HG02798 (cell line): ENCODE data around the gene CHCHD10.
"Not testable (repeated sequence)": the region's sequence is repeated elsewhere in the genome, so short reads cannot be mapped to it uniquely, and the experiment has no call there.

Source experiments
- ATAC-seq: cut with Tn5 transposase; IDR thresholded peaks from one replicate; pipeline ENCODE4 v1.9.1; 2021; ENCODE audit warnings: mild to moderate bottlenecking; ENCODE audit not compliant: unreplicated experiment, poor library complexity

The CHCHD10 gene

DNA sequence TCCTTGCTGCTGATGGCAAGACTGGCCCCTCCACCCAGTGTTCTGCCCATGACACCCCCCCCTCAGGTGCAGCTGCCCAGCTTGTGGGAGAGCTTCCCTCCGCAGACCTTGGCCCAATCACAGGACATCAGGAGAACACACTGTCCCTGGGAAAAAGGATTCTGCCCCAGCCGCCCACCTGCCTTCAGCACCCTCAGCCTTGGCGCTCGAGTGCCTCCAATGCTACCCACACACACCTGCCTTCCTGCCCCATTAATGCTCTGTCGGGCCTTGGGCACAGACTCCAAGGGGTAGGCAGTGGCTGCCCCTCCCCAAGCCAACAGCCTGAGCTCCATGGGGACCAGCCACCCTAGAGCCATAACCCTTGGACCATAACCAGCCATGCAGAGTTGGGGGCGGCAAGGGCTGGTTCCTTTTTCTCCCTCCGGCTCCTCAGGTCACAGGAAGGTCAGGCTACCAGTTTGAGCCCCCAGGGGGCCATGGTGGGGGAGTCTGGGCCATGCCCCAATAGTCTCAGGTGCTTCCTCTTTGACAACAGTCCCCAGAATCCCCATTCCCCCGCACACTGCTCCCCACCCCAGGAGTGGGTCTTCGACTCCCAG is 15.6 kb downstream of the CHCHD10 start:
- no peak for ATAC-seq

DNA sequence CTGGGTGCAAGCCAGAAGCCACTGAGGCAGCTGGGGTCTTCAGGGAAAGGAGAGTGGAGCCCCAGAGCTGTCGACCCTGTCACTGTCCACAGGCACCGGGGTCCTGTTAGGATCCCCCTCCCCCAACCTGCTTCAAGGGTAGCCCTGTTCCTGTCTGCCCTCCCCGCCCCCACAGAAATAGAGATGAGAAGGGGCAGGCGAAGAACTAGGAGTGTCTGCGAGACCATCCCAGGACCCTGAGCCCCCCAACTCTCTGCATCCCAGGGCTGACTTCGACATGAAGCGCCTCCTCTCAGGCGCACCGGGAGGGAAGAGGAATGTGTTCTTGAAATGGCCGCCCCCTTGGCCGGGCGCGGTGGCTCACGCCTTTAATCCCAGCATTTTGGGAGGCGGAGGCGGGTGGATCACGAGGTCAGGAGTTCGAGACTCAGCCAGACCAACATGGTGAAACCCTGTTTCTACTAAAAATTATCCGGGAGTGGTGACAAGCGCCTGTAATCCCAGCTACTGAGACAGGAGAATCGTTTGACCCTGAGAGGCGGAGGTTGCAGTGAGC is 16.3 kb downstream of the CHCHD10 start:
- ATAC-seq: peak; percentile 22

GRCh38 chr22:23750714-23751440 is 16.9 kb downstream of the CHCHD10 start, which contains the start of gene ZNF70:
ZNF70 (minus strand) TSS chr22:23751112; CDS start chr22:23745140, 5,972 bp downstream.
- peak; percentile 87 for ATAC-seq

DNA sequence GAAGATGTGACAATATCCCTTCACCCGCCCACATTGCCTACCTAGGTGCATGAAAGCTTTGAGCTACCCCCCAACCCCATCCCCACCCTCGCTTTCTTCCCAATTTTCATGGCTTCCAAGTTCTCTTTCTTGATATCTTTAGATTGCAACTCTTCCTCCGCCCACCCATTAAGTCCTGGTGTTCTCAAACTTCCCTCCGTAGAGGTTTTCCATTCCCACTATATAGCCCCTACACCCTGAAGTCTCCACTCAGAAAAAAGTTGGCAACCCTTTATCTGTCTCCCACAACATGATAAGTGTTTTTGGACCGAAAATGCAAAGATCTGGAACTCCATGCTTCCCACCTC is 17.4 kb downstream of the CHCHD10 start:
- no peak for ATAC-seq

DNA sequence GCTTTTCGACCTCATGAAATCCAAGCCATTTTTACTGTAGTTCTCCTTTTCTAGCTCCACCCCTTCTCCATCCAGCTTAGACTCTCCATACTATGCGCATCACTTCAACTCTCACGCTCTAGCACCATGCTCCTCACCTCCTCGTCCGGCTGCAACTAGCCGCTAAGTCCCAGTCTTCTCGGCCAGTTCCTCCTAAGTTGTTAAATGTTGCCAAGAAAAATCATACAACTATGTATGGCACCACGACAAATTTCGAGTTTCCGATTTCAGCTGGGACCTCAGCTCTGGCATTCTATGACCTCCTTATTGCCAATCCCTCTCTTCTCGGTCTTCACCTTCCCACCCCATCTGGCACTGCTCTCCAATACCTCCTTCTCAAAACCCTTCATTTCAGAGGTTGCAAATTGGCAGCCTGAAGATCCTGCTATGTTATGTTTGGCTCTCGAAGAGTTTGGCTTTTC is 17.9 kb downstream of the CHCHD10 start:
- ATAC-seq: no peak

GRCh38 chr22:23745791-23746190 is 22.0 kb downstream of the CHCHD10 start:
- ATAC-seq: no peak

DNA sequence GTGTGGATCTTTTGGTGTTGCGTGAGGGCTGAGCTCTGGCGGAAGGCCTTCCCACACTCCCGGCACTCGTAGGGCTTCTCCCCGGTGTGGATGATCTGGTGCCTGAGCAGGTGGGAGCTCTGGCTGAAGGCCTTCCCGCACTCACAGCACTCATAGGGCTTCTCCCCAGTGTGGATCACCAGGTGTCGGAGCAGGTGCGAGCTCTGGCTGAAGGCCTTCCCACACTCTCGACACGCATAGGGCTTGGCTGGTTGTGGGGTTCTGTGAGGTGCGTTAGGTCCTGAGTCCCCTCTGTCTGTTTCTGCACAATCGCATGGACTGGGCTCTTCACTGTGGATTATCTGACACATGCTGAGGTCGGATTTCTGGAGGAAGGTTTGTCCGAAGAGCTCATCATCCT is 23.3 kb downstream of the CHCHD10 start:
- no peak for ATAC-seq

GRCh38 chr22:23744001-23744400 is 23.8 kb downstream of the CHCHD10 start:
- ATAC-seq: no peak

DNA sequence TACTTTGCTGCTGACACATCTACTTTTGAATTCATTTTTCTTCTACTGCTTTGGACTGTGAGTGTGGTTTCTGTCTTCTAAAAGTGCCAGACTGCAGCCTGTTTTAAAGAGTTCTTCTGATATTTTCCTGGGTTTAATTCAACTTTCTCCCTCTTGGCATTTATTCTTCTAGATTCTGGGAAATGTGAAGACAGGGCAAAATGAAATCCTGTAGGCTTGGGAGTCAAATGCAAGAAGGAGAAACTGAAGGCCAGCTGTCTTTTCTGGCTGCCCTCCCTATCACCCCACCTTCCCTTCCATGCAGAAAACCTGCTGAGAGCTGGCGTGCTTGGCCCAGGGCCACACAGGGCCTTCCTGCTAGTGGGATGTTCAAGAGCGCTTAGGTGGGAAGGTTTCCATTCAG is 24.5 kb downstream of the CHCHD10 start:
- no peak for ATAC-seq

DNA sequence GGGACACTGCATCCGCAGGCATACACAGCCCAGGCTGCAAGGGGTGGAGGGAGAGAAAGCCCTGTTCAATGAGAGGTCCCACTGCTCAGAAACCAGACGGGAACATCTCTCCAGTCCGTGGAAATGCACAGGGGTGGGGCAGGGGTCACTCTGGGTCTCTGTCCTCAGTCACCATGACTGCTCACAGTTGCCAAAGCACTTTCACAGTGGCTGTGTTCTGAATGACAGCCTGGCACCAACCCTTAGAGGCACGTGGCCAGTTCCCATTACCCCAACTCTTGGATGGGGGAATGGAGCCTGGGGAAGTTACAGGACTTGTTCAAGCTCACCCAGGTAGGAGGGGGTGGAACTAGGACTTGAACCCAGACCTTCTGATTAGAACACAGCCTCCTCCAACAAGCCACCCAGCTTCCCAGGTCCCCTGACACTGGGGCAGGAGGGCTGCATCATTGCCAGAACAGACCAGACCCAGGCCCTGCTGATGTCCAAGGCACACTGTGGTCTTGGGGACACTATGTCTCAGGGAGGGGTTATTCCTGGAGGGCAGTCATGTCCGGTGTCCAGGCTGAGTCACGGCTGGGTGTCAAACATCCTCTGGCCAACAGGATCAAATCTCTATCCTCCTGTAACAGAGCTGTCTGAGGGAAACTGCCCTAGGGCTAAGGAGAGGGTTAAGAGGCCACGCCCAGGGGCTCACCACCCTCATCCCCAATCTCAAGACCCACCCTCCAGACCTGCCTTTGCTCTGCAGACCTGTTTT is 25.1 kb downstream of the CHCHD10 start:
- no peak for ATAC-seq

- no peak for ATAC-seq
Measured at GRCh38 chr22:23737696-23738095, 30.1 kb downstream of the CHCHD10 start.

DNA sequence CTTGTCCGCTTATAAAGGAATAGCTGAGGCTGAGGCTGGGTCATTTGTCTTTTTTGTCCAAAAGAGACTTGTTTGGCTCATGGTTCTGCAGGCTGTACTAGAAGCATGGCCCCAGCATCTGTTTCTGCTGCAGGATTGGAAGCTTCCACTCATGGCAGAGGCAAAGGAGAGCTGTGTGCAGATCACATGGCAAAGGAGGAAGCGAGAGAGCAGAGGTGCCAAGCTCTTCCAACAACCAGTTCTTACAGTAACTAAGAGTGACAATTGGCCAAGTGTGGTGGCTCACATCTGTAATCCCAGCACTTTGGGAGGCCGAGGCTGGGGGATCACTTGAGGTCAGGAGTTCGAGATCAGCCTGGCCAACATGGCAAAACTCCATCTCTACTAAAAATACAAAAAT is 39.7 kb downstream of the CHCHD10 start:
- not testable (repeated sequence) for ATAC-seq

DNA sequence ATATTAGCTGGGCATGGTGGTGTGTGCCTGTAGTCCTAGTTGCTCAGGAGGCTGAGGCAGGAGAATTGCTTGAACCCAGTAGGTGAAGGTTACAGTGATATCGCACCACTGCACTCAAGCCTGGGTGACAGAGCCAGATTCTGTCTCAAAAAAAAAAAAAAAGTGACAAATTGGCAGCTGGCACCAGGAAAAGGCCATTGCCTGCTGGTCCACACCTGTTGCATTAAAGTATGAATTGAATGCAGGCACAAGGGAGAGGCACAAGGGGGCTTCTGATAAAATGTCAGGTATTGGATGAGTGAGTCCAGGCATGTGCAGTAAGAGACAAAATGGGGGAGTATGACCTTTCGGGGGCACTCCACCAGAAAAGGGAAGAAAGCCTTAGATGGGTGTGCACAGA is 45.0 kb downstream of the CHCHD10 start:
- ATAC-seq: no peak

- ATAC-seq: no peak
Measured at GRCh38 chr22:23722160-23722559, 45.6 kb downstream of the CHCHD10 start.

DNA sequence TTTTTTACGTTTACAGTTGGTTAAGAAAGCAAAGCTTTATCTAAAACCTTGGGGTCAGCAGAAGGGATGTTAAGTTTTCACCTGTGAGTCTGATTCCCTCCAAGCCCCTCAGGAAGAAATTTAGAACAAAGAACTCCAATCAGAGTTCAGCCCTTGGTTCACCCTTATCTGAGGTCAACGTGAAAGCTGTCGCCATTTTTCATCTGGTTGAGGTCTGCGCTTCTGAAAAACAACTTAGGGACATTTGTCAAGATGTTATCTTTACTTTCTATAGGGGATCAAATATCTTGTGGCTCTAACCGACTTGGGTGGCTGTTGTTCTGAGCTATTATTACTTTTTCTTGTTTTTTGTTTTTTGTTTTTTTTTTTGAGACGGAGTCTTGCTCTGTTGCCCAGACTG is 46.9 kb downstream of the CHCHD10 start:
- ATAC-seq: no peak

DNA sequence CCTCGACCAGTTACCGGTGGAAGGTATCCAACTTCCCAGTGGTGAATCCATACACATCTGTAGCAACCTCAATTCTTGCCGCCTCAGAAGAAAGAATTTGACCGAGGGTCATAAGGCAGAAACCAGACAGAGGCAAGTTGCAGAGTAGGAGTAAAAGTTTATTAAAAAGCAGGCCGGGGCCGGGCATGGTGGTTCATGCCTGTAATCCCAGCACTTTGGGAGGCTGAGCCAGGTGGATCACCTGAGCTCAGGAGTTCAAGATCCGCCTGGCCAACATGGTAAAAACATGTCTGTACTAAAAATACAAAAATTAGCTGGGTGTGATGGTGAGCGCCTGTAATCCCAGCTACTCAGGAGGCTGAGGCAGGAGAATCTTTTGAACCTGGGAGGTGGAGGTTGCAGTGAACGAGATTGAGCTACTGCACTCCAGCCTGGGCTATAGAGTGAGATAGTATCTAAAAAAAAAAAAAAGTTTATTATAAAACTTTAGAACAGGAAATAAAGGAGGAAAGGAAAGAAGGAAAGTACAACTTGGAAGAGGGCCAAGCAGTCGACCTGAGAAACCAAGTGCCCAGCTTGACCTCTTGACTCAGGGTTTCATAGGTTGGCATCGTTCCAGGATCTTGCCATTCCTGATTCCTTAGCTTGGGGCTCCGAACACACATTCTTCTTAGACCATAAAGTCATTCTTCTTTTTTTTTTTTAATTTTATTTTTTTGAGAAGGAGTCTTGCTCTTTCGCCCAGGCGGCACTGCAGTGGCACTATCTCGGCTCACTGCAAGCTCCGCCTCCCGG is 49.2 kb downstream of the CHCHD10 start:
- ATAC-seq: no peak

GRCh38 chr22:23716811-23717801 is 50.7 kb downstream of the CHCHD10 start:
- peak; percentile 88 for ATAC-seq
